ENCODE measurements around the gene PHLPP1. TPM values are rescaled to one million over a fixed set of nuclear protein-coding genes. Genes with fewer than 3 reads are reported as not detected.

PHLPP1 gene
- total RNA-seq, 1 donor from 2014 or later: 13.3 TPM

- Mint-ChIP-seq H3K4me1 (ENCODE audit: low read depth, unreplicated experiment) (peaks cover 31% of the 10 kb centered on the region), H3K36me3 (ENCODE audit: low read depth, unreplicated experiment) (no peaks in the 10 kb centered on the region), H3K4me3 (ENCODE audit: unreplicated experiment) (no peak overlapping the region), H3K9me3 (ENCODE audit: unreplicated experiment) (no peaks in the 10 kb centered on the region), H3K27ac (ENCODE audit: unreplicated experiment) (peak overlapping the region; percentile 48), H3K27me3 (ENCODE audit: low read depth, unreplicated experiment) (no peaks in the 10 kb centered on the region)
- TF ChIP-seq CTCF (IDR thresholded peaks at IDR 0.05; ENCODE audit: insufficient read depth, low read depth, low read length): no peak
- TF ChIP-seq EZH2 (IDR thresholded peaks at IDR 0.05; ENCODE audit: insufficient read depth, low read length): no peak
- no peaks in the 10 kb centered on the region for H3K27me3 ChIP-seq (ENCODE audit: insufficient read depth, low read length)
- no peak for DNase-seq (ENCODE audit: low read depth)
- no peaks in the 10 kb centered on the region for H3K36me3 ChIP-seq (ENCODE audit: insufficient read depth, low read length)
- peak overlapping the region; percentile 77 for H3K4me2 ChIP-seq (ENCODE audit: low read length)
- H3K9ac ChIP-seq (ENCODE audit: low read length): no peak overlapping the region
- H4K20me1 ChIP-seq (ENCODE audit: insufficient read depth, low read length): no peaks in the 10 kb centered on the region
- peaks cover 21% of the 10 kb centered on the region for H3K4me1 ChIP-seq (ENCODE audit: insufficient read depth, low read length)
- H3K4me3 ChIP-seq (ENCODE audit: insufficient read depth, low read depth, low read length): no peak overlapping the region
- peak overlapping the region; percentile 11 for H3K27ac ChIP-seq (ENCODE audit: low read depth, low read length)
- FAIRE-seq: no peak
- H2AFZ ChIP-seq (ENCODE audit: low read depth, low read length): no peak overlapping the region
- no peaks in the 10 kb centered on the region for H3K9me3 ChIP-seq (ENCODE audit: insufficient read depth, low read depth, low read length)
- peaks cover 65% of the 10 kb centered on the region for H3K79me2 ChIP-seq (ENCODE audit: insufficient read depth, low read length)
Observed at GRCh38 chr18:62751977-62752376, 36.6 kb downstream of the PHLPP1 start.

- no peak for FAIRE-seq
- no peak for TF ChIP-seq CTCF (IDR thresholded peaks at IDR 0.05; ENCODE audit: insufficient read depth, low read depth, low read length)
- no peak for TF ChIP-seq EZH2 (IDR thresholded peaks at IDR 0.05; ENCODE audit: insufficient read depth, low read length)
- no peak overlapping the region for H3K4me3 ChIP-seq (ENCODE audit: insufficient read depth, low read depth, low read length)
- Mint-ChIP-seq H3K4me3 (ENCODE audit: unreplicated experiment) (no peak overlapping the region), H3K27me3 (ENCODE audit: low read depth, unreplicated experiment) (no peaks in the 10 kb centered on the region), H3K4me1 (ENCODE audit: low read depth, unreplicated experiment) (peaks cover 38% of the 10 kb centered on the region), H3K36me3 (ENCODE audit: low read depth, unreplicated experiment) (no peaks in the 10 kb centered on the region), H3K9me3 (ENCODE audit: unreplicated experiment) (no peaks in the 10 kb centered on the region), H3K27ac (ENCODE audit: unreplicated experiment) (no peak overlapping the region)
- no peak overlapping the region for H3K9ac ChIP-seq (ENCODE audit: low read length)
- DNase-seq (ENCODE audit: low read depth): no peak
- H3K27me3 ChIP-seq (ENCODE audit: insufficient read depth, low read length): no peaks in the 10 kb centered on the region
- peaks cover 68% of the 10 kb centered on the region for H3K79me2 ChIP-seq (ENCODE audit: insufficient read depth, low read length)
- H3K27ac ChIP-seq (ENCODE audit: low read depth, low read length): no peak overlapping the region
- H3K9me3 ChIP-seq (ENCODE audit: insufficient read depth, low read depth, low read length): no peaks in the 10 kb centered on the region
- H4K20me1 ChIP-seq (ENCODE audit: insufficient read depth, low read length): no peaks in the 10 kb centered on the region
- H3K4me1 ChIP-seq (ENCODE audit: insufficient read depth, low read length): peaks cover 21% of the 10 kb centered on the region
- H3K4me2 ChIP-seq (ENCODE audit: low read length): no peak overlapping the region
- H2AFZ ChIP-seq (ENCODE audit: low read depth, low read length): no peak overlapping the region
- no peaks in the 10 kb centered on the region for H3K36me3 ChIP-seq (ENCODE audit: insufficient read depth, low read length)
Observed at GRCh38 chr18:62754026-62754425, 38.7 kb downstream of the PHLPP1 start.

GRCh38 chr18:62755454-62755853, 40.1 kb downstream of the PHLPP1 start:
- H3K27me3 Mint-ChIP-seq (ENCODE audit: low read depth, unreplicated experiment): no peaks in the 10 kb centered on the region
- no peaks in the 10 kb centered on the region for H3K36me3 ChIP-seq (ENCODE audit: insufficient read depth, low read length)
- H3K4me3 ChIP-seq (ENCODE audit: insufficient read depth, low read depth, low read length): no peak overlapping the region
- H3K27ac ChIP-seq (ENCODE audit: low read depth, low read length): no peak overlapping the region
- no peak overlapping the region for H3K27ac Mint-ChIP-seq (ENCODE audit: unreplicated experiment)
- no peaks in the 10 kb centered on the region for H3K9me3 Mint-ChIP-seq (ENCODE audit: unreplicated experiment)
- H3K79me2 ChIP-seq (ENCODE audit: insufficient read depth, low read length): peaks cover 64% of the 10 kb centered on the region
- no peak for FAIRE-seq
- no peaks in the 10 kb centered on the region for H3K27me3 ChIP-seq (ENCODE audit: insufficient read depth, low read length)
- DNase-seq (ENCODE audit: low read depth): no peak
- no peaks in the 10 kb centered on the region for H3K36me3 Mint-ChIP-seq (ENCODE audit: low read depth, unreplicated experiment)
- TF ChIP-seq CTCF (IDR thresholded peaks at IDR 0.05; ENCODE audit: insufficient read depth, low read depth, low read length): no peak
- TF ChIP-seq EZH2 (IDR thresholded peaks at IDR 0.05; ENCODE audit: insufficient read depth, low read length): no peak
- no peak overlapping the region for H3K4me3 Mint-ChIP-seq (ENCODE audit: unreplicated experiment)
- peaks cover 44% of the 10 kb centered on the region for H3K4me1 Mint-ChIP-seq (ENCODE audit: low read depth, unreplicated experiment)
- no peaks in the 10 kb centered on the region for H3K9me3 ChIP-seq (ENCODE audit: insufficient read depth, low read depth, low read length)
- H3K4me1 ChIP-seq (ENCODE audit: insufficient read depth, low read length): peaks cover 33% of the 10 kb centered on the region
- H3K4me2 ChIP-seq (ENCODE audit: low read length): no peak overlapping the region
- H4K20me1 ChIP-seq (ENCODE audit: insufficient read depth, low read length): no peaks in the 10 kb centered on the region
- H2AFZ ChIP-seq (ENCODE audit: low read depth, low read length): no peak overlapping the region
- no peak overlapping the region for H3K9ac ChIP-seq (ENCODE audit: low read length)

Data from astrocyte (in vitro differentiated cells and primary cell).